ENCODE results near the gene IRF1. TPM values are rescaled to one million over a fixed set of nuclear protein-coding genes. Genes with fewer than 3 reads are reported as not detected.

IRF1 gene
- total RNA-seq, 1 experiment from 2014 or later: 30.1 TPM

- Histone ChIP-seq H3K27ac (ENCODE audit: low read depth, low read length) (no peak overlapping the region), H3K79me2 (ENCODE audit: insufficient read depth, low read length) (no peaks in the 10 kb centered on the region), H2AFZ (ENCODE audit: low read depth, low read length, poor library complexity, severe bottlenecking) (no peak overlapping the region), H3K4me1 (ENCODE audit: control insufficient read depth in 1 of 2, insufficient read depth in 2 of 2, low read length in 2 of 2) (peaks cover 13 to 50% of the 10 kb centered on the region in 2 experiments), H3K4me2 (ENCODE audit: low read length) (no peak overlapping the region), H3K9ac (ENCODE audit: low read length) (no peak overlapping the region), H3K27me3 (ENCODE audit: insufficient read depth, low read length) (no peaks in the 10 kb centered on the region), H3K9me3 (ENCODE audit: control insufficient read depth in 1 of 2, insufficient read depth in 1 of 2, low read depth in 1 of 2, low read length in 2 of 2) (no peaks in the 10 kb centered on the region), H4K20me1 (ENCODE audit: insufficient read depth) (no peaks in the 10 kb centered on the region), H3K9me2 (ENCODE audit: insufficient read depth) (no peaks in the 10 kb centered on the region), H3K36me3 (ENCODE audit: control insufficient read depth in 1 of 2, insufficient read depth in 2 of 2, low read length in 2 of 2) (no peaks in the 10 kb centered on the region), H3K4me3 (replicated peaks in 1 of 2; ENCODE audit: low read depth in 1 of 2, low read length in 2 of 2) (no peak overlapping the region)
- ChIA-PET POLR2A (no interaction called here), CTCF (no interaction called here), RAD21 (ENCODE audit: low non-redundant PET in 1 of 2, low total read pairs in 2 of 2, uncharacterized antibody in 2 of 2, unreplicated experiment in 2 of 2) (no interaction called here)
- TF ChIP-seq EGR1 (IDR thresholded peaks at IDR 0.05; ENCODE audit: low read depth) (no peak), YY1 (IDR thresholded peaks at IDR 0.05; ENCODE audit: extremely low read depth, insufficient replicate concordance, low read depth, low read length) (no peak), TCF7L2 (IDR thresholded peaks at IDR 0.05; ENCODE audit: borderline replicate concordance, extremely low read depth, insufficient read depth, insufficient read length) (no peak), ZBTB33 (IDR thresholded peaks at IDR 0.05; ENCODE audit: extremely low read depth, insufficient replicate concordance, low read length) (no peak), ZNF274 (IDR thresholded peaks at IDR 0.05; ENCODE audit: low read depth, low read length) (no peak), JUND (IDR thresholded peaks at IDR 0.05) (no peak), ELF1 (IDR thresholded peaks at IDR 0.05; ENCODE audit: borderline replicate concordance, low read depth) (no peak), RAD21 (IDR thresholded peaks at IDR 0.05; ENCODE audit: low read depth) (no peak), SRF (IDR thresholded peaks at IDR 0.05; ENCODE audit: low read depth) (no peak), POLR2AphosphoS5 (IDR thresholded peaks at IDR 0.05; ENCODE audit: low read depth, low read length) (no peak), POLR2A (IDR thresholded peaks at IDR 0.05; ENCODE audit: borderline replicate concordance, extremely low read depth, insufficient read depth, insufficient read length) (no peak), EZH2 (IDR thresholded peaks at IDR 0.05) (no peak), FOSL1 (IDR thresholded peaks at IDR 0.05; ENCODE audit: low read depth) (no peak), EZH2phosphoT487 (IDR thresholded peaks at IDR 0.05; ENCODE audit: borderline replicate concordance) (no peak), ZFX (IDR thresholded peaks at IDR 0.05) (no peak)
- ATAC-seq: no peak
- DNase-seq (ENCODE audit: low read depth, low spot score): no peak
- no TSS peak for BruUV-seq (replicated peaks)
- intact Hi-C loops (cut with micrococcal nuclease): no loop called here
Observed at GRCh38 chr5:132462856-132463745, 27.5 kb downstream of the IRF1 start.

Measured in HCT116 (cell line).